Measurements from ENCODE around the gene MCRIP1. TPM values are rescaled to one million over a fixed set of nuclear protein-coding genes. Genes with fewer than 3 reads are reported as not detected.

Gene MCRIP1
- total RNA-seq, 4 donors from 2014 or later: 8.3 to 36.2 (median 25.2) TPM

DNA sequence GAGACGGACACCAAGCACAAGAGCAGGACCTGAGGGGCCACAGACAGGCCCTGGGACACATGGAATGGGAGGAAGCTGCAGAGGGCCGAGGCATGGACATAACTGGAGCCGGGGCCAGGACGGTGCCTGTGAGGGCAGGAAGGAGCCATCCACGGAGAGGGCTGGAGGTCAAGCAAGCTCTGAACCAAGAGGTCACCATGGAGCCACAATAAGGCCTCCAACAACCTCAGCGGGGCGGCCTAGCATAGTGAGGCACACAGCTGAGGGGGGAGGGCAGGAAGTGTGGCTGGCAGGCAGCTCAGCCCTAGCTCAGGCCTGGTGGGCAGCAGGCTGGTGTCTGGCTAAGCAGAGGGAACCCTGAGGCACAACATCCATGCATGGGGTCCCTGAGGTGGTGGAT lies 4.4 kb downstream of the MCRIP1 start:
- in situ Hi-C loops (cut with MboI; ENCODE audit: low sequenced_read_pairs in 4 of 4): no loop called here
- no peak for DNase-seq
- no peaks in the 10 kb centered on the region for H3K36me3 ChIP-seq
- TF ChIP-seq POLR2A (IDR thresholded peaks at IDR 0.05): no peak
- TF ChIP-seq, protein P1, sequence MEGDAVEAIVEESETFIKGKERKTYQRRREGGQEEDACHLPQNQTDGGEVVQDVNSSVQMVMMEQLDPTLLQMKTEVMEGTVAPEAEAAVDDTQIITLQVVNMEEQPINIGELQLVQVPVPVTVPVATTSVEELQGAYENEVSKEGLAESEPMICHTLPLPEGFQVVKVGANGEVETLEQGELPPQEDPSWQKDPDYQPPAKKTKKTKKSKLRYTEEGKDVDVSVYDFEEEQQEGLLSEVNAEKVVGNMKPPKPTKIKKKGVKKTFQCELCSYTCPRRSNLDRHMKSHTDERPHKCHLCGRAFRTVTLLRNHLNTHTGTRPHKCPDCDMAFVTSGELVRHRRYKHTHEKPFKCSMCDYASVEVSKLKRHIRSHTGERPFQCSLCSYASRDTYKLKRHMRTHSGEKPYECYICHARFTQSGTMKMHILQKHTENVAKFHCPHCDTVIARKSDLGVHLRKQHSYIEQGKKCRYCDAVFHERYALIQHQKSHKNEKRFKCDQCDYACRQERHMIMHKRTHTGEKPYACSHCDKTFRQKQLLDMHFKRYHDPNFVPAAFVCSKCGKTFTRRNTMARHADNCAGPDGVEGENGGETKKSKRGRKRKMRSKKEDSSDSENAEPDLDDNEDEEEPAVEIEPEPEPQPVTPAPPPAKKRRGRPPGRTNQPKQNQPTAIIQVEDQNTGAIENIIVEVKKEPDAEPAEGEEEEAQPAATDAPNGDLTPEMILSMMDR (IDR thresholded peaks at IDR 0.05 in 4 of 5, conservative IDR thresholded peaks at IDR 0.05 in 1 of 5): no peak
- H3K4me3 ChIP-seq: no peak overlapping the region
- no peak for ATAC-seq
- H3K9me3 ChIP-seq: no peaks in the 10 kb centered on the region
- peaks cover 3 to 15% of the 10 kb centered on the region in 2 donors for H3K4me1 ChIP-seq
- intact Hi-C loops (cut with DNase I; ENCODE audit: low total_unique reads): no loop called here
- H3K27ac ChIP-seq: peak overlapping the region; percentile 90 to 100 (median 96)
- H3K27me3 ChIP-seq: no peaks in the 10 kb centered on the region

DNA sequence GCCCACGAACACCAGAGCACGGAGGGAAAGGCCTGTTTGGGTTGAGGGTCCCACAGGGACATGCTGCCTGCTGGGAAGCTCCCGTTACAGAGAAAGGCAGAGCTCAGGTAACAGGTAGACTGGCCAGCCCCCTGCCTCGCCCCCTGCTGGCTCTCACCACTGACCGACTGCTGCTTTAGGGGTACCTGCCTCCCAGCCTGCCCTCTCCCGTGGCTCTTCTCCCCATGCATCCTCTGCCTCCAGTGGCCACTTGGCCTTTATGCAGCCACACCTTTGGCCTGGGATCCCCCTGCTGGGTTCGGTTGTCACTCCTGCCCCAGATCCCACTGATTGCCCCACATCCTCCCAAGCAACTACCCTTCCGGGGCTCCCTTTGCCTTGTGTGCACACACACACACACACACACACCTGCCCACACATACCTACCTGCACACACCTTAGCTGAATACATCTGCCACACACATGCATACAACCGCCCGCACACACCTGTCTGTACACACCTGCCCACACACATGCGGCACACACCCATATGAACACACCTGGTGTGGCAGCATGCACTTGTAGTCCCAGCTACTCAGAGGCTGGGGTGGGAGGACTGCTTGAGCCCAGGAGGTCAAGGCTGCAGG lies 7.1 kb downstream of the MCRIP1 start:
- peak overlapping the region in 3 of 4 donors; percentile 26 to 94 (median 38) for H3K27ac ChIP-seq
- intact Hi-C loops (cut with DNase I; ENCODE audit: low total_unique reads) (no loop called here), in situ Hi-C loops (cut with MboI; ENCODE audit: low sequenced_read_pairs in 4 of 4) (no loop called here)
- H3K9me3 ChIP-seq: no peaks in the 10 kb centered on the region
- no peaks in the 10 kb centered on the region for H3K27me3 ChIP-seq
- no peak overlapping the region for H3K4me3 ChIP-seq
- peaks cover 15 to 21% of the 10 kb centered on the region in 2 donors for H3K4me1 ChIP-seq
- DNase-seq (no peak), ATAC-seq (no peak)
- TF ChIP-seq, protein P1 (IDR thresholded peaks at IDR 0.05 in 4 of 5, conservative IDR thresholded peaks at IDR 0.05 in 1 of 5): peak in 2 of 5 experiments; percentile 24 to 25
- no peak for TF ChIP-seq POLR2A (IDR thresholded peaks at IDR 0.05)
- H3K36me3 ChIP-seq: no peaks in the 10 kb centered on the region

DNA sequence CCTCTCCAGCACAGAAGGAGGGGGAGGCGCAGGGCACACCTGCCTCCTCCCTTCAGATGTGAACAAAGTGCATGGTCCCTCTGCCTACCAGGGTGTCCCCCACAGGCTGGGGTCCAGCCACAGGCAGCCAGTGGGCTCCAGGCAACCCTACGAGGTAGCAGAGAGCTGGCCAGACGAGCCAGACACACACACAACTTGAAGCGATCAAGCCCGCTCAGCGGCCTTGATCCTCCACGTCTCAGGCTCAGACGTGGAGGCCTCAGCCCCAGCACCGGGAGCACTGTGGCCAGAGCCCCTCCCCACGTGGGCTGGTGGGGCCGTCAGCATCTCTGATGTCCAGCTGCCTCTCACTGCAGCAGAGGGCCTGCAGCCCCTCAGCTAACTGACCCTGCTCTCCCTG lies 8.5 kb downstream of the MCRIP1 start:
- no peak for TF ChIP-seq POLR2A (IDR thresholded peaks at IDR 0.05)
- TF ChIP-seq, protein P1 (IDR thresholded peaks at IDR 0.05 in 4 of 5, conservative IDR thresholded peaks at IDR 0.05 in 1 of 5): no peak
- Histone ChIP-seq H3K4me1 (peaks cover 17 to 21% of the 10 kb centered on the region in 2 donors), H3K36me3 (no peaks in the 10 kb centered on the region), H3K9me3 (no peaks in the 10 kb centered on the region), H3K27me3 (no peaks in the 10 kb centered on the region), H3K4me3 (no peak overlapping the region), H3K27ac (peak overlapping the region in 3 of 4 donors; percentile 26 to 94 (median 86))
- no peak for DNase-seq
- intact Hi-C loops (cut with DNase I; ENCODE audit: low total_unique reads) (no loop called here), in situ Hi-C loops (cut with MboI; ENCODE audit: low sequenced_read_pairs in 4 of 4) (loop anchor here in 1 of 4 donors (5.0 kb wide), 1 partner anchor 33 kb away; no protein-coding TSS in a partner anchor)
- no peak for ATAC-seq

DNA sequence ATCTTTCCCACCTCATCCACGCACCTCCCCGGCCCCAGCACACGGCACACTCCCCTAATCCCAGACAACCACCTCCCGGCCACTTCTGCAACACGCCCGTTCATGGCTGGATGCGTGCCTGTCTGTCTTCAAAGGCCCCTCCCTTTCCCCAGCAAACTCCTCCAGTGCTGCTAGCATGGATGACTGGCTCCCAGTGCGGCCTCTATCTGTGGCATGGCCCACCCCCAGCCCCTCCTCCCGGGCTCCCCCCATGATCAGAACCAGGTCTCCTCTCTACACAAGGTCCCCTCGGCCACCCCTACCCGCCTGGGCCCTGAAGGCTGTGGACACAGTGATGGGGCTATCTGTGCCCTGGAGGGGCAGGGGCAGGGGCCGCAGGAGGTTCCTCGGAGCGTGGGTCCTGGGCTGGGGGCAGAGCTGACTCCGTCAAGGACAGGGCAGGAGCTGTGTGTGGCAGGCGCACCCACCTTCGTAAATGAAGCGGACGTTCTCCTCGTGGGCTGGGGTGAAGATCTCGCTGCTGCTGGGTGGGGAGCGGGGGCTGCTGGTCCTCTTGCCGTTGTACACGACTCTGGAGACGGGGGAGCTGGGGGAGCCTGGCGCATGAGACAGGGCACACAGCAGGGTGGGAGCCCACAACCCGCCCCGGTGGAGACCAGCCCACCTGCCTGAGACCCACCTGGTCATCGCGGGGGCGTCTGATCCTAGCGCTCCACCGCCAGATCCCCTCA lies 9.1 kb downstream of the MCRIP1 start:
- intact Hi-C loops (cut with DNase I; ENCODE audit: low total_unique reads): no loop called here

More for the DNA sequence above, 9.1 kb downstream of the MCRIP1 start:
- no peaks in the 10 kb centered on the region for H3K9me3 ChIP-seq
- peak in 1 of 2 donors; percentile 6 for TF ChIP-seq POLR2A (IDR thresholded peaks at IDR 0.05)
- TF ChIP-seq, protein P1 (IDR thresholded peaks at IDR 0.05 in 4 of 5, conservative IDR thresholded peaks at IDR 0.05 in 1 of 5): no peak
- in situ Hi-C loops (cut with MboI; ENCODE audit: low sequenced_read_pairs in 4 of 4): loop anchor here in 1 of 4 donors (5.0 kb wide), 1 partner anchor 33 kb away; no protein-coding TSS in a partner anchor
- H3K4me3 ChIP-seq: no peak overlapping the region
- peak overlapping the region in 2 of 4 donors; percentile 86 to 94 for H3K27ac ChIP-seq
- ATAC-seq: no peak
- H3K27me3 ChIP-seq: no peaks in the 10 kb centered on the region
- no peak for DNase-seq
- H3K4me1 ChIP-seq: peaks cover 17 to 21% of the 10 kb centered on the region in 2 donors
- H3K36me3 ChIP-seq: no peaks in the 10 kb centered on the region
